Measurements from ENCODE around the gene HABP4.

- TF ChIP-seq CTCF (IDR thresholded peaks at IDR 0.05; ENCODE audit: low read length): no peak
- no peak for TF ChIP-seq EZH2 (IDR thresholded peaks at IDR 0.05; ENCODE audit: borderline replicate concordance, low read length)
These were observed 55.5 kb downstream of the HABP4 start for GRCh38 chr9:96505316-96505991.
